ENCODE data around the gene CLDN10.

GRCh38 chr13:95552539-95553441 is at the start of gene CLDN10:
- TF ChIP-seq CTCF (conservative IDR thresholded peaks at IDR 0.05; ENCODE audit: low read depth, low read length) (peak; percentile 39), EZH2 (IDR thresholded peaks at IDR 0.05; ENCODE audit: borderline replicate concordance, low read depth, low read length, poor library complexity, severe bottlenecking) (no peak)
